ENCODE measurements around the gene ZNF227. TPM values are rescaled to one million over a fixed set of nuclear protein-coding genes. Genes with fewer than 3 reads are reported as not detected.

The ZNF227 gene
- total and polyA plus RNA-seq, 9 of the 15 experiments (the other 6 are each of a cell fraction or from before 2014, with no cell fraction given): 3.0 to 15.1 (median 10.0) TPM

DNA sequence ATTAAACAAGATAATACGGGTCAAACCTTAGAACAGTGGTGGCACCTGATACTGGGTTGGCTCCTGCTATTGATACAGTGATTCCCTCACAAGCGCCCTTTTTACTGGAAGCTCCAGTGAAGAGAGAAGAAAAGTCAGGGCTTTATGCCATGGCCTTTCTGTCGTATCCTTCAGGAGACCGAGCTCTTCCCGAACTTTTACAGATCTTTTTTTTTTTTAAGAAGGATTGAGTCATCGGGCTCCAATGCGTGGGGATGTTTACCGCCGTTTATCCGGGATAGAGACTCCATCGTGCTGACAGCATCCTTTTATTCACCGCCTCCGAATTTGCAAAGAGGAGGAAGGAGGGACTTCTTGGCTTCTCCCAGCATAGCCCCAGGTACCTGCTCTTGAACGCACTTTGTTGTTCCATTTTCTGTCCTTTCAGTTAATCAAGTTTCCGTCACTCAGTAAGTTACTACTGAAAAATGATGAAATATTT, 574 bp downstream of the ZNF227 start:
- peak overlapping the region; percentile 86 for H3K4me2 ChIP-seq (ENCODE audit: insufficient read depth, low read length)
- ATAC-seq (peak; percentile 53), DNase-seq (ENCODE audit: extremely low read depth in 1 of 4, low spot score in 3 of 4) (peak; percentile 18 to 30 (median 20)), FAIRE-seq (no peak)
- peaks cover 6% of the 10 kb centered on the region; the same call in 2 of the 3 replicates for H3K36me3 ChIP-seq (ENCODE audit: control insufficient read depth, insufficient read depth, low read length)
- H3K9me1 ChIP-seq (ENCODE audit: control insufficient read depth, insufficient read depth, low read length): no peaks in the 10 kb centered on the region
- peak overlapping the region; percentile 73 for H3K4me3 ChIP-seq
- H2AFZ ChIP-seq (ENCODE audit: low read depth, low read length): peak overlapping the region; percentile 98
- intact Hi-C loops (cut with micrococcal nuclease) (loop anchor here (10.0 kb wide), 1 partner anchor 92 kb away; the partner anchor contains the start of gene ZNF235), in situ Hi-C loops (cut with MboI) (no loop called here)
- H4K20me1 ChIP-seq (replicated peaks; ENCODE audit: control insufficient read depth, insufficient read depth, low read length): no peaks in the 10 kb centered on the region
- no peaks in the 10 kb centered on the region for H3K27me3 ChIP-seq (ENCODE audit: control insufficient read depth in 2 of 2, insufficient read depth in 2 of 2, low read length in 2 of 2)
- H3K4me1 ChIP-seq (replicated peaks in 1 of 2; ENCODE audit: control insufficient read depth in 2 of 2, insufficient read depth in 2 of 2, low read length in 2 of 2): no peaks in the 10 kb centered on the region
- H3K9ac ChIP-seq (ENCODE audit: insufficient read depth in 1 of 2, low read depth in 2 of 2, low read length in 2 of 2): peak overlapping the region; percentile 78 to 93; a peak in 3 of 4 replicates
- 5% methylated on average over 15 of the region's 15 CpGs for WGBS (ENCODE audit: insufficient coverage, low coverage, missing lambda C conversion rate)
- ChIA-PET CTCF (ENCODE audit: low intra/inter-chr PET ratio) (no interaction called here), POLR2A (interaction anchor here (0.6 to 1.7 kb wide), 6 partner anchors 46 to 102 kb away, joined by 3 to 5 read pairs (median 4); partner anchors contain the start of genes ZNF225, ZNF226, ZNF233 and ZNF235)
- H3K27ac ChIP-seq (ENCODE audit: extremely low read depth, low read depth, low read length): peak overlapping the region; percentile 74
- peaks cover 5% of the 10 kb centered on the region; the same call in 2 of the 3 replicates for H3K79me2 ChIP-seq (ENCODE audit: control insufficient read depth, insufficient read depth, low read length)
- H3K9me3 ChIP-seq (replicated peaks; ENCODE audit: control insufficient read depth, insufficient read depth, low read depth, low read length): no peaks in the 10 kb centered on the region
- BruUV-seq (replicated peaks): TSS peak; percentile 69
- no peak for TF ChIP-seq ETV1 (tag; conservative IDR thresholded peaks at IDR 0.05; ENCODE audit: low read depth)
- peak; percentile 10; the same call in 1 of the 2 replicates for TF ChIP-seq GTF2E2 (tag; IDR thresholded peaks at IDR 0.05)
- no peak for TF ChIP-seq PYGO2 (tag; IDR thresholded peaks at IDR 0.05)
- TF ChIP-seq, protein P1, sequence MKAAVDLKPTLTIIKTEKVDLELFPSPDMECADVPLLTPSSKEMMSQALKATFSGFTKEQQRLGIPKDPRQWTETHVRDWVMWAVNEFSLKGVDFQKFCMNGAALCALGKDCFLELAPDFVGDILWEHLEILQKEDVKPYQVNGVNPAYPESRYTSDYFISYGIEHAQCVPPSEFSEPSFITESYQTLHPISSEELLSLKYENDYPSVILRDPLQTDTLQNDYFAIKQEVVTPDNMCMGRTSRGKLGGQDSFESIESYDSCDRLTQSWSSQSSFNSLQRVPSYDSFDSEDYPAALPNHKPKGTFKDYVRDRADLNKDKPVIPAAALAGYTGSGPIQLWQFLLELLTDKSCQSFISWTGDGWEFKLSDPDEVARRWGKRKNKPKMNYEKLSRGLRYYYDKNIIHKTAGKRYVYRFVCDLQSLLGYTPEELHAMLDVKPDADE (conservative IDR thresholded peaks at IDR 0.05; ENCODE audit: control insufficient read depth, low read depth, low read length): no peak
- TF ChIP-seq YY1 (IDR thresholded peaks at IDR 0.05; ENCODE audit: borderline replicate concordance in 1 of 3, control insufficient read depth in 1 of 3, extremely low read depth in 1 of 3, insufficient read depth in 3 of 3, insufficient read length in 1 of 3, insufficient replicate concordance in 2 of 3, low read depth in 1 of 3, low read length in 2 of 3): no peak
- TF ChIP-seq RBM15 (IDR thresholded peaks at IDR 0.05; ENCODE audit: insufficient read depth, low read length): no peak
- TF ChIP-seq ZNF41 (CRISPR knock-in tag; conservative IDR thresholded peaks at IDR 0.05): no peak
- TF ChIP-seq, protein P2, sequence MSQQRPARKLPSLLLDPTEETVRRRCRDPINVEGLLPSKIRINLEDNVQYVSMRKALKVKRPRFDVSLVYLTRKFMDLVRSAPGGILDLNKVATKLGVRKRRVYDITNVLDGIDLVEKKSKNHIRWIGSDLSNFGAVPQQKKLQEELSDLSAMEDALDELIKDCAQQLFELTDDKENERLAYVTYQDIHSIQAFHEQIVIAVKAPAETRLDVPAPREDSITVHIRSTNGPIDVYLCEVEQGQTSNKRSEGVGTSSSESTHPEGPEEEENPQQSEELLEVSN (IDR thresholded peaks at IDR 0.05; ENCODE audit: borderline replicate concordance in 1 of 2, extremely low read depth in 1 of 2, insufficient read depth in 1 of 2, insufficient read length in 1 of 2, low read depth in 1 of 2, low read length in 1 of 2, poor library complexity in 1 of 2, severe bottlenecking in 1 of 2): peak in 1 of 2 experiments; percentile 16
- no peak for TF ChIP-seq MBD2 (IDR thresholded peaks at IDR 0.05; ENCODE audit: borderline replicate concordance, low read depth)
- no peak for TF ChIP-seq ERF (CRISPR knock-in tag; IDR thresholded peaks at IDR 0.05)
- no peak for TF ChIP-seq NELFE (IDR thresholded peaks at IDR 0.05; ENCODE audit: insufficient read depth, insufficient read length)
- no peak for TF ChIP-seq ETV5 (CRISPR knock-in tag; IDR thresholded peaks at IDR 0.05; ENCODE audit: low read depth)
- TF ChIP-seq, protein P3, sequence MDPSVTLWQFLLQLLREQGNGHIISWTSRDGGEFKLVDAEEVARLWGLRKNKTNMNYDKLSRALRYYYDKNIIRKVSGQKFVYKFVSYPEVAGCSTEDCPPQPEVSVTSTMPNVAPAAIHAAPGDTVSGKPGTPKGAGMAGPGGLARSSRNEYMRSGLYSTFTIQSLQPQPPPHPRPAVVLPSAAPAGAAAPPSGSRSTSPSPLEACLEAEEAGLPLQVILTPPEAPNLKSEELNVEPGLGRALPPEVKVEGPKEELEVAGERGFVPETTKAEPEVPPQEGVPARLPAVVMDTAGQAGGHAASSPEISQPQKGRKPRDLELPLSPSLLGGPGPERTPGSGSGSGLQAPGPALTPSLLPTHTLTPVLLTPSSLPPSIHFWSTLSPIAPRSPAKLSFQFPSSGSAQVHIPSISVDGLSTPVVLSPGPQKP (CRISPR knock-in tag; IDR thresholded peaks at IDR 0.05): no peak
- no peak for TF ChIP-seq ZNF134 (CRISPR knock-in tag; conservative IDR thresholded peaks at IDR 0.05)
- no peak for TF ChIP-seq MYC (IDR thresholded peaks at IDR 0.05; ENCODE audit: low read depth, low read length)
- 0 out of 2 replicates have a peak, but pooled peaks have one; percentile 20 for TF ChIP-seq MYC (CRISPR knock-in tag; IDR thresholded peaks at IDR 0.05; ENCODE audit: borderline replicate concordance, low read depth)
- TF ChIP-seq PTTG1 (tag; IDR thresholded peaks at IDR 0.05; ENCODE audit: low read depth): no peak
- no peak for TF ChIP-seq TFAM (CRISPR knock-in tag; conservative IDR thresholded peaks at IDR 0.05)
